Inferior parietal cortex (tissue), 1 donor: Measurements from ENCODE around the gene MAP2K1.
"Not testable (repeated sequence)": the region's sequence is repeated elsewhere in the genome, so short reads cannot be mapped to it uniquely, and the experiment has no call there.

Experiments used
- DNase-seq: peaks from one replicate; pipeline ENCODE4 v3.0.0-alpha.2; 2016; ENCODE audit errors: extremely low spot score

MAP2K1 gene

DNA sequence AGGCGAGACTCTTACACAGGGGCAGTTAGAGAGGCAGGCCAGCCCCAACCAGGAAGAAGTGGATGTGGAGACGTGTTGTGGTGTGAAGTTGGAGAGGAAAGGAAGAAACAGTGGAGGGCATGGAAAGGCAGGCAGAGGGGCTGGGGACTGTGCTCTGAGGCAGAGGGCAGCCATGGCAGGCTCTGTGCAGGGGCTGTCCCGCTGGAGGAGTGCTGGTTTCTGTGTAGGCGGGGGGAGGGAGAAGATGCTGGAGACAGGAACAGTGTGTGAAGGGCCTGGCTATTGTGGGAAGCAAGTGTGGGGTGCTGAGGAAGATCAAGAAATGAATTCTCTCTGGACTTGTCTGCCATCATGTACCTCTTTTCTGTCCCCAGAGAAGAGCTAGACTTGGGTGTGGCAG, 89.8 kb downstream of the MAP2K1 start:
- DNase-seq, result no peak

DNA sequence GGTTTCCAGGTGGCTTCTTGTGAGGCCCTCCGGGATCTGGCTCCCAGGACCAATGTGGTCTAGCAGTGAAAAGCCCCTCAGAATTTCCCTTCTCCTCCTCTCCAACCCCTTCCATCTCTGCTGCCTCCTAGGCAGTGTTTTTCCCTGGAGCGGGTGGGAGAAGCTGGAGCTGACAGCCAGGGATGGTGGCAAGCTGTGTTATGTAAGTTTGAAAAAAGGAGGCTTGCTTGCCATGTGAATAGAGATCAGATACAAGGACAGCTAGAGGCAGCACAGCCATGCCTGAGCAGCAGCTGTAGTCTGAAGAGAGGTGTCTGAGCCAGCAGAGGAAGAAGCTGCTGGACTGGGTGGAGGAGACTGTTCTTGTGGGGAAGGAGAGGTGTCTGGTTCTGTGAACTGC, 90.3 kb downstream of the MAP2K1 start:
- peak; percentile 62 for DNase-seq

DNA sequence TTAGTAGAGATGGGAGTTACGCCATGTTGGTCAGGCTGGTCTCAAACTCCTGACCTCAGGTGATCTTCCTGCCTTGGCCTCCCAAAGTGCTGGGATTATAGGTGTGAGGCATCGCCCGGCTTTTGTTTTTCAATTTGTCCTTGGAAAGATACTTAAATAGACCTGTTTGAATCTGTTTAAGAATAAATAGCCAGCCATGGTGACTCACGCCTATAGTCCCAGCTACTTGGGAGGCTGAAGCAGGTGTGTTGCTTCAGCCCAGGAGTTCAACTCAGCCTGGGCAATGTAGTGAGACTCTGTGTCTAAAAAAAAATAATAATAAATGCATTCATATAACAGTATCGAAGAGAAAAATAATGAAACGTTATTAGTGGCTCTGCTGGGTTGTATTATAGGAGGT, 93.6 kb downstream of the MAP2K1 start:
- no peak for DNase-seq

DNA sequence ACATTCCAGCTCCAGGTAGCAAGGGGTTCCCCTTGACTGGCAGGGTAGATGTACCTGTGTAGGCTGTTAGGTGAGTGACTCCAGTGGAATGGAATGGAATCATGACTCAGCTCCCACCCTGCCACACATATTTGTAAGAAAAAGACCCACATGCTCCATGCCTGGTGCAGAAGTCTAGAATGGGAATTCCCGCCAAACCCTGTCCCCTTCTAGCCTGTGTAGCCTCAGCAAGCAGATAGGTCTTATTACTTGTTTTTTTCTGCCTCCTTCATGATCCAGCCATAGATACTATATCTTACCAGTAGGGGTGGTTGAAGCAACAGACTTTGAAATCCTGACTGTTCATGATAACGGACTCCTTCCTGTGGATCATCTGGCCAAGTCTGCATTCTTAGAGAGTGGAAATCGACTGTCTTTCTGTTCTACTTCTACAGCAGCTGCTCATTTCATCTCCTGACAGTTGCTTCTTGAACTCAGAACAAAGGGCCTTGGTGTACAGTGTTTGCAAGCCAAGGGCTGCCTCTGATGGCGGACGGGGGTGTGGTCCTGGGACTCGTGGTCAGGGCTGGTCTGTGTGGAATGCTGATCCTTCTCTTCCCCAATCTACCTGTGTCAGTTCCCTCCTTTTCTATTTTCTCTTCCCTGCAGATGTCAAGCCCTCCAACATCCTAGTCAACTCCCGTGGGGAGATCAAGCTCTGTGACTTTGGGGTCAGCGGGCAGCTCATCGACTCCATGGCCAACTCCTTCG, 94.6 kb downstream of the MAP2K1 start:
- no peak for DNase-seq

DNA sequence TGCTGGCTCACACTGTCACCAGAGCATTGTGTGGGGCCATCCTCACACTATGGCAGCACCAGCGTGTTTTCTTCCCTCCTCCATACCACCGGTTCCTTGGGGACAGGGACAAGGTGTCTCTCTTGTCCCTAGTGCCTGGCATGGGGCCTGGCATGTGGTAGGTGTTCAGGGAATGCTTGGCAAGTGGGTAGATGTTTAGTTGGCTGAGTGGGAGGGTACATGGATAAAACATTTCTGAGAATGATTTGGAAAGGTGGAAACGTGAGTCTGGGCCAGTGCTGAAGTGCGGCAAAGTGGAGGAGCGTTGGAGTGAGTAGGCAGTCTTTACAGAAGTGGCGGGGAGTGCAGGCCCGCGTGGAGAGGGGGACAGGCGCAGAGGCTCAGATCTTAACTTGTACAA, 95.8 kb downstream of the MAP2K1 start:
- DNase-seq, result peak; percentile 49

DNA sequence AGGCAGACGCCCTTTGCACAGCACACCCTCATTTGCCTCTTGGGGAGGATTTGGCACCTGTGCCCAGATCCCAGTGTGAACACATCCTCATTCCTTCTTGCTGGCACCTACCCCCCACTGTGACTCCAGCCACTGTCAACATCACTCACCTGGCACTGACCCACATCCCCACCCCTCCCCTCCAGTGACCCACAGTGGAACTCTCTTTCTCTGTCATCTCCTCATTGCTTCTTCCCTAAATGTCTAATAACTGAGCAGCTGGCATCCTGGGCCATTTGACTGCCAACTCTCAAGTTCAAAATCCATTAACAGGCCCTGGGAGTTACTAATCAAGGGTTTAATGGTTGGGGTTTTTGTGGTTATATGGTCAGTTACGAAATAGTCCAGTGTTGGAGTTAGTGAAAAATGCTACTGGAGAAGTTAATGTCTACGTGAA, 96.4 kb downstream of the MAP2K1 start:
- DNase-seq, result no peak

DNA sequence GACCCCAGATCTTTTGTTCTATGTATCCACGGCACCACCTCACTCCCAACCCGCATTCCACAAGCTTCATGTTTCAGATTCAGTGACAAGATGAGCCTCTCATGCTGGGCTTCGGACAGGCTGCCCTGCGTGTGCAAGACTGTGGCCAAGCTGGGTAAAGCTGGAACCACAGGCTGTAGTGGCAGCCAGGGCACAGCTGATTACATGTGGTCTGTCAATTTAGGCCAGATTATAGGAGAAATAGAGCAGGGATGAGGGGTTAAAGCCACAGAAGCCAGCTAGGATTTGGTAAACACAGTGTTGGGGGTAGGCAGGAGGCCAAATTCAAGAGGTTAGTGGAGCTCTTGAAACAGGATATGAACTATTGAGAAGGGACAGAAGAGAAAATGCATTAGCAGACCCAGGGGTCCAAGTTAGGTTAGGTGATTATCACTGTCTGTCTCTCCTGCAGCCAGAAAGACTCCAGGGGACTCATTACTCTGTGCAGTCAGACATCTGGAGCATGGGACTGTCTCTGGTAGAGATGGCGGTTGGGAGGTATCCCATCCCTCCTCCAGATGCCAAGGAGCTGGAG, 97.9 kb downstream of the MAP2K1 start:
- no peak for DNase-seq

DNA sequence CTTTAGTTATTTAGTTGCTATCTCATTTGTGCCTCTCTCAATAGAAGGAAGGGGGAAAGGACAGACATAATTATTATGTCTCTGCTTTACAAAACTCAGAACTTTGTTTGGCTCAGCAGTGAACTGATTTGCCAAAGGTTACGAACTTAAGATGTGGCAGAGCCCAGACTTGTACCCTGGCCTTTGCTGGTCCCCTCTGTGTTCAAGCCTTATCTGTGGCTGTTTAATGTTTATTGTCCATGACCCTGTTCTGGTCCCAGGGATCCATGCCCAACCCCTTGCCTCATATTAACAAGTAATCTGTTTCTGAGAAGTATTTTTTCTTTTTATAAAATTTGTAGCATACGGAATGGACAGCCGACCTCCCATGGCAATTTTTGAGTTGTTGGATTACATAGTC, 100.2 kb downstream of the MAP2K1 start:
- no peak for DNase-seq

DNA sequence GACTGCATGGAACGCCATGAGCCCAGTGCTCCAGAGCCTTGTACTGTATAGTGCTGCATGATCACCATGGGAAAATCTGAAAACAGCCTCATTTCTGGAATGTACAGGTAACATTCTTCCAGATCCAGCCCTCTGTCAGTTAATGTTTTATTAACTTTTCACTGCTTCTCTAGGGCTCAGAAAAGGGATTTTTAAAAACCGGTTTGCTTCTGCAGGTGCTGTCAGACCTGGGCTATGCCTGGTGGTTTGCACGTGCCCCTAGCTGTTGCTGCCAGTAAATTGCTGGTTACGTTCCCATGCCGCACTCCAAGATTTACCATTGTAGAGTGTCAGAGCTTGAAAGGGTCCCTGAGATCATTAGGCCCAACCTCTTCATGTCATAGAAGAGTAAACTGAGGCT, 101.8 kb downstream of the MAP2K1 start:
- DNase-seq, result no peak

DNA sequence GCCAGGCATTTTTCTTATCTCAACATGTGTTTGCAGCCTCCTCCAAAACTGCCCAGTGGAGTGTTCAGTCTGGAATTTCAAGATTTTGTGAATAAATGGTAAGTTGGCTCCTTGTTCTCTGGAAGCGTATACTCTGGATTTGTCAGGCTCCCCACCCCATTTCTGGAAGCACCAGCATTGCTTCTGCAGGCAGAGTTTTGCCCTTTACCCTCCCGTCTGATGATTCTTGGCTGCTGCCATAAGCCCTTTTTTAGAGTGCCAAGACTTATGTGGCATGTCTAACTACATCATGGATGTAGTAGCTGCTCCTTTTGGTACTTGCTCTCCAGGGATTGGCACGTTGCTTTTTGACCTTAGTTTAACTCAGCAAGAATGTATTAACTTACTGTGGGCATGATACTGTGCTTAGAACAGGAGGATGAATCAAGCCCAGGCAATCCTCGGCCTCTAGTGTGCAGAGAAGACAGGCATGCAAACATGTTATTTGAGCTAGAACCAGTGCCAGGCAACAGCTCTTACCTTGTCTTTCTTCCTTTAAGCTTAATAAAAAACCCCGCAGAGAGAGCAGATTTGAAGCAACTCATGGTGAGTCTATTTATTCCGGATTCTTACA, 102.6 kb downstream of the MAP2K1 start:
- DNase-seq, result no peak

DNA sequence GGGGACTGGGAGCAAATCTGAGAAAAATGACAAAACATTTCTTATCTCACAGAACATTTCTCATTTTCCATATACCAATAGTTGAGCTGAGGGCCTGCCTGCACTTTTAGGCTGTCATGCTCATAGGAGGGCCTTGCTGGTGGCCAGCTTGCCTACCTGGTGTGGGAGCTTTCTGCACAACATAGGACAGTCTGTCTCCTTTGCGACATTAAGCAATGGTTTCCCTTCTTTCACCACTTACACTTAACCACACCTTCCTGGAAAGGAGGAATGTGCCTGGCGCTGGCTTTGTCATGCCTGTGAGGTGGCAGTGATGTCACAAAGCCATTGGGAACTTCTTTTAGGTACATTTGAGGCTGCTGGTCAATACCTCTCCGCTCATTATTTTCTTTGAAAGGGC, 105.1 kb downstream of the MAP2K1 start:
- no peak for DNase-seq

DNA sequence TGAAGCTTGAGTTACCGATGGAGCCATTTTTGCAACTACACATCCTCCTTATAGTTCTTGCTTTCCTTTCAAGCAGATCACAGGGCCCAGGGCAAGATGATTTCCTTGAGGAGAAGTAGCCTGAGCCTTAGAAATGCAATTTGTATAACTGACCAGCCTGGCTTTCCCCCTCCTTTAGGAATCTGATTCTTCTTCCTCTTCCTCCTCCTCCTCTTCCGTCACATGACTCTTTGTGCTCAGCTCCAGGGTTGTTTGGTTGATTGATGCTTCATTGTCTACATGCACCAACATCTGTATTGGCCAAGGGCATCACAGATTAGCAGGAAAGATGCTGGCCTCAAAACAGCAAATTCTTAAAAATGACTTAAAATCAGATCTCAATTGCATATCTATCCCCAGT, 107.5 kb downstream of the MAP2K1 start:
- no peak for DNase-seq

DNA sequence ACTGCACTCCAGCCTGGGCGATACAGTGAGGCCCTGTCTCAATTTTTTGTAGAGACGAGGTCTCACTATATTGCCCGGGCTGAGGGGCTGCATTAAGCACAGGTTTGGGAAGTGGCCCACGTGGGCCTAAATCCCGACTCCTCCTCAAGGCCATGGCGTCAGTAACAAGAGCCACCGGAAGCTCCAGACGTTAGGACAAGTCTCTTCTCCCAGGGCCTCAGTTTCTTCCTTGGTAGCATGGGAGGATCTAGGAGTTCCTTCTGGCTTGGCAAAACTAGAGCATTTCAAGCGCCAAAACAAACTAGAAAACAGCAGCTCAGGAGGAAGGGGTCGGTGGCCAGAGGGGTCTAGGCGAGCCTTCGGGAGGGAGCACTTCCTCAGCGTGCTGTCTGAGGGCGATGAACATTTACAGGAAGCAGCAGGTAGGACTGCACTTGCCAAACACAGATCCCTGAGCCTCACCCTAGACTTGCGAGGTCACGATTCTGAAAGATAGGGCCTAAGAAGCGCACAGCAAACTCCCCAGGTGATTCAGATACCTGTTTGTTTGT, 110.3 kb downstream of the MAP2K1 start:
- no peak for DNase-seq

DNA sequence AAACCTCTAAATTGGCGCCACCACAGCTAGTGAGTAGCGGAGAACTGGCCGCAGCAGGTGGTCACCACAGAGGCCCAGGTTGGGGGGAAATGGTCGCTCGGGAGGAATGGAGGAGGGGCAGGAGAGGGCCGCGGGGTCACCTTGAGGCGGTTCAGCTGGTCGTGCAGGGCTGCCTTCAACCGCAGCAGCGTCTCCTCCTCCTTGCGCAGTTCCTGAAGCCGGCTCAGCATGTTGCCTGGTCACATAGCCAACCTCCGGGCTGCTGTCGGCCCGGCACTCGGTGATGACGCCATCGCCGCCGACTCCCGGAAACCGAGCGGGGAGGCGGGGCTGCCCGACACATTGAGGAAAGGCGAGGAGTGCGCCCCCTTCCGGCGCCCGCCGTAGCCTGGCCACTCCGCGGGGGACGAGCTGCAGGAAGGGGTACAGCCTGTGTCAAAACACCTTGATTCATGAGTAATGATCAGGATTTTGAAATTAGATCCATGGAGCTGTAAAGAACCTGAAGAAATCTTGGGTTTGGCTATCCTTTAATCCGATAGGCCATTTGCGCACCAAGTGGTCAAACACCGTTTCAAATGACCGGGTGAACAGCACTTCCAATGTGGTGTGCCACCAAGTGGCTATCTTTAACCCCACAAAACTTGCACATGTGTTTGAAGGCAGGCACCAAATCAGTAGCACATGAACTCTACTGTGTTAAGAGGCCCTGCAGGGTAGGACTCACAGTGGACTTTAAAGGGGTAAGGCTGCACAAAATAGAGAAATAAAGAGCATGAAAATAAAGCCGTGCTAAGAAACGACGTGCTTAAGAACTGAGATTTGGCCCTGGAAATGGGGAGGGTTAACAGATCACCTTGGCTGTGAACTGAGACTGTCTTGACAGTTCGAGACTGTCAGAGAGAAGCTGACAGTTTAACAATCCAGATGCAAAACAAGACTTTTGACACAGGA, 111.1 kb downstream of the MAP2K1 start, which contains the start of gene SNAPC5:
TSS of gene SNAPC5 (minus strand) at position 261 of the 954 bp plus-strand sequence. CDS start at position 230, 31 bp downstream.
- DNase-seq, result peak; percentile 92

DNA sequence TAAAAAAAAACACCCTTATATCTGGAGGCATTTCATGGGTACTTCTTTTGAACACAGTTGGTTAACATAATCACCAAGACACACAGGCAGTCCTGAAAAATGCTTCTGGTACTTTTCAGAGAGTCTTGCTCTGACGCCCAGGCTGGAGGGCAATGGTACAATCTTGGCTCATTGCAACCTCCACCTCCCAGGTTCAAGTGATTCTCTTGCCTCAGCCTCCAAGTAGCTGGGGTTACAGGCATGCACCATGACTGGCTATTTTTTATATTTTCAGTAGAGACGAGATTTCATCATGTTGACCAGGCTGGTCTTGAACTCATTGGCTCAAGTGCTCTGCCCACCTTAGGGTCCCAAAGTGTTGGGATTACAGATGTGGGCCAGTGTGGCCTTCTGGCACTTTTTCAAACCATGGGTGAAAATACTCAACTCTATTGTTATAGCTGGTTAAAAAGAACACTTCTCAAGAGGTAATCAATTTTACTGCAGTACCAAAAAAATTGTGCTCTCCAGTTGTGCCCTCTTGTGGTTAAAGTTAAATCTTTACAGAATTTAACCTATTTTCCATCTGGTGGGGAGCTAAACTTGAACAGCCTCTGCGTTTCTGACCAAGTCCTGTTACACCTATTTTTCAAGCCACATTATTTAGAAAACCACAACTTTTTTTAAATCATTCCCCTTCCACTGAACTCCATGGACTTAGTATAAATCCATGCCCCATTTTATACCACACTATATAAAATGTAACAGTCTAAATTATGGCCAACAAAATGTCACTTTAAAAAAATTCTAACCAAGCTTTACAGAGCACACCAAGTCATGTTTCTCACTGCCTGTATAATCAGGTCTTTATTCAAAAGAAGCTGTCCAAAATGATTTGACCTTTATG, 112.0 kb downstream of the MAP2K1 start:
- DNase-seq, result peak; percentile 52

DNA sequence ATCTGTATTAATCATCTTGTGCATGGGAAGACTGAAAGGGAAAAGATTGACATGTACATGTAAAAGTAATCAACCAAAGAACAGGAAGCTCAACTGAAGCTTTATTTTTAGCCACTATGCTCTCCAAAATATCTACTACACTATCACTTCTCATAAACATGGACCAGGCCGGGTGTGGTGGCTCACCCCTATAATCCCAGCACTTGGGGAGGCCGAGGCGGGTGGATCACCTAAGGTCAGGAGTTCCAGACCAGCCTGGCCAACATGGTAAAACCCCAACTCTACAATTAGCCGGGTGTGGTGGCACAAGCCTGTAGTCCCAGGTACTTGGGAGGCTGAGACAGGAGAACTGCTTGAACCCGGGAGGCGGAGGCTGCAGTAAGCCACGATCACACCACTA, 113.6 kb downstream of the MAP2K1 start:
- not testable (repeated sequence) for DNase-seq

DNA sequence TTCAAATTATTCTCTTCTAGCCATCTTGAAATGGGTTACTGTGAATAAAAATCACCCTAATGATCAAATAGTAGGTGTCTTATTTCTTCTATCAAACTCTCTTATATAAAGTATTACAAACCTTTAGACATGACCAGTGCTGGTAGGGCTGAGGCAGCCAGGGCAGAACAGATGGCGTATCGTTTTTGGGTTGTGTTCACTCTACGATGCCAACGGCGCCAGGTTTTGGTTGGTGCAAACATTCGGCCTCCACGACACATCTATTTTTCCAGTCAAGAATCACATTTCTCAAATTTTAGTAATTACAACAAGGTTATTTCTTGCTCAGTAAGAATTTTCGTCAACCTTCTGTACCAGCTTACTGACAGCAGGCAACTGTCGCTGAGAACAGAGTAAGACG, 115.8 kb downstream of the MAP2K1 start:
- DNase-seq, result peak; percentile 9

DNA sequence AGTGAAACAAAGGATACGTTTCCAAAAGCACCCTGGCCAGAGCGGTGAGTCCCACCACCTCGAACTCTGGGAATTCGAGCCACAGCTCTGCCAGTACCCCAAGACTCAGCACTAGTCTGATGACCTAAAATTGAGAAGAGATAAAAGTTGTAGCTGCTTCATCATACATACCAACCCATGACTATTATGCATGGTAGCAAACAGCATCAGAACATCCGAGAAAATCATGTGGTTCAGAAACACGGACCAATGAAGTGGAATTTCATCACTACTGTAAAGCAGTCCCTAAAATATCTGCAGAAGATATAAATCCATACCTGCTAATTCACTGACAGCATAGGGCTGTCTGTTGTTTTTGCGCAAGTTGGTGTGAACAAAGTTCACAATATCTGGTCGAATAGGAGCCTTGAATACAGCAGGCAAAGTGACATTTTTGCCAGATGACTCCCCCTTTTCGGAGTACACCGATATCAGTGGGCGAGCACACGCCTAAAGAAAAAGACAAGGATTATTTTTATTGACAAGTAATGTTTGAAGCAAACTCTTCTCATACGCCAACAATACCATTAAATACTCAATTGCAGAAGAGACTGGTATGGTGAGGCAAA, 116.4 kb downstream of the MAP2K1 start:
- not testable (repeated sequence) for DNase-seq

DNA sequence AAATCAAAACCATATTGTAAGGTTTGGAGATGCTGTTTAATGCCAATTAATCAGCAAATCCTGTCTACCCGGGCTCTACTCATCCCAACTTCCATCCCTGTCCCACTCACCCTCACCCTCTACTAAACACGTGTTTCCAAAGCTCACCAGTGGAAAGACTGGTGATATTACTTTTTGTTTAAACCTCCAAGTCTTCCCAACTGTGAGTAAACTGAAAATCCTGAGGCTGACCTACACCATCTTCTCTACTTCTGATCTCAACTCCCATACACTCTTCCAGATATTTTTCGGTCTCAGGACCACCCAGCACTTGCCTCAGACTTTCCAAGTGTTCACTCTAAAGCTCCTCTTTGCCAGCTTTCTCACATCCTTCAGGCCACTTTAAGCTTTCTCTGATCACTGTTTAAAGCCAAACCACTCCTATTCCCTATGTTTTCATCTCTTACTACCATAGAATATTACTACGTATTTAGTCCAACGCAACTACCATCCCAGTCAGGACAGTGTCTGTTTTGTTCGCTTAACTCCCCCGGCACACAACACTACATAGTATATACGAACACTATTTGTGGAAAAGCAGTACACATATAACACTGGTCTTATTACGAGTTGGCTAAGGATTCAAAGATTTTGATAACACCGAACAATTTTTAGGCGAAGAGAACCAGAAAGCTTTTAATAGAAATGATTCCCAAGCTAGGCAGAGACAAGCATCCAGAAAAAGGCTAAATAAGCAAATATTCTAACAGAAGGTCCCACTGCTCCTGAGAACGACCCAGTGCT, 117.3 kb downstream of the MAP2K1 start:
- DNase-seq, result no peak
